ENCODE results near the gene STXBP6.

Gene STXBP6

GRCh38 chr14:25044106-25044698 lies 5.7 kb downstream of the STXBP6 start:
- TF ChIP-seq ZFX (IDR thresholded peaks at IDR 0.05) = no peak
- TF ChIP-seq, protein P1, sequence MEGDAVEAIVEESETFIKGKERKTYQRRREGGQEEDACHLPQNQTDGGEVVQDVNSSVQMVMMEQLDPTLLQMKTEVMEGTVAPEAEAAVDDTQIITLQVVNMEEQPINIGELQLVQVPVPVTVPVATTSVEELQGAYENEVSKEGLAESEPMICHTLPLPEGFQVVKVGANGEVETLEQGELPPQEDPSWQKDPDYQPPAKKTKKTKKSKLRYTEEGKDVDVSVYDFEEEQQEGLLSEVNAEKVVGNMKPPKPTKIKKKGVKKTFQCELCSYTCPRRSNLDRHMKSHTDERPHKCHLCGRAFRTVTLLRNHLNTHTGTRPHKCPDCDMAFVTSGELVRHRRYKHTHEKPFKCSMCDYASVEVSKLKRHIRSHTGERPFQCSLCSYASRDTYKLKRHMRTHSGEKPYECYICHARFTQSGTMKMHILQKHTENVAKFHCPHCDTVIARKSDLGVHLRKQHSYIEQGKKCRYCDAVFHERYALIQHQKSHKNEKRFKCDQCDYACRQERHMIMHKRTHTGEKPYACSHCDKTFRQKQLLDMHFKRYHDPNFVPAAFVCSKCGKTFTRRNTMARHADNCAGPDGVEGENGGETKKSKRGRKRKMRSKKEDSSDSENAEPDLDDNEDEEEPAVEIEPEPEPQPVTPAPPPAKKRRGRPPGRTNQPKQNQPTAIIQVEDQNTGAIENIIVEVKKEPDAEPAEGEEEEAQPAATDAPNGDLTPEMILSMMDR (conservative IDR thresholded peaks at IDR 0.05) = no peak

GRCh38 chr14:25042362-25043299 lies 7.3 kb downstream of the STXBP6 start:
- no peak overlapping the region; the same call in 1 of the 2 replicates for H3K27ac ChIP-seq
- TF ChIP-seq, protein P1 (conservative IDR thresholded peaks at IDR 0.05) = peak; percentile 73
- TF ChIP-seq ZFX (IDR thresholded peaks at IDR 0.05) = no peak

More at GRCh38 chr14:25044106-25044698, 5.7 kb downstream of the STXBP6 start:
- no peak overlapping the region for H3K27ac ChIP-seq

DNA sequence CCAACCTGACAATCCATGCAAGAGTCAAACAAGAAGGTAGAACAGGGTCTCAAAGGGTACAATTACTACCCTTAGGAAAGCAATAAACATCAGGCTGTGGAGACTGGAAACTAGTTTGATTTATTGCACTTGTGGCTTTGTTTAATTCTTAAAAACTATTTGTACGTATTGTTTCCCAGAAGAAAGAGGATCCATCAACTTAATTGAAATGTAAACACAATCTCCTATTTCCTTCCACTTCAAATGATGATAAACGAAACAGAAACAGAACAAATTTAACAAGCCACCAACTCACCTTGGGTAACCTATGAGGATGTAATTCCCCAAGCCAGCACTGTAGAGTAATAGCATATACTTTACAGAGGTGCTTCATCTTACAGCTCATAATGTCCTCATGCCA lies 8.0 kb downstream of the STXBP6 start:
- TF ChIP-seq, protein P1 (conservative IDR thresholded peaks at IDR 0.05) = no peak
- TF ChIP-seq ZFX (IDR thresholded peaks at IDR 0.05) = no peak

DNA sequence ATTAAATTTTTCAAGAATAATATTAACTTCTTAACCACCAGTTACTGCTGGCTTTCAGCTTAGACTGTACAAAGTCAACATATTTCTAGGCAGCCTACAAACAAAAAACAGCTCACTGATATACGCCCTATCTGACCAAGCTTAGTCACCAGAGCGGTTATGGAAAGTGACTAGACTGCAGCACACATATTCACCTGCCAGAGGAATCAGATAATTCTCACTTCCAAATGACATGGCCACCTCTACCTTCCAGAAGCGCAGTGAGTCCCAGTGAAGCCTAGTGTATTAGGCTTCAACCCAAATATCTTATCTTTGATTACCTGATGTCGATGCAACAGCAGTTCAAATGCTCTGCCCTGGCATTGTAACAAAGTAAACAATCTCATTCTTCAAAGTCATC lies 8.5 kb downstream of the STXBP6 start:
- no peak for TF ChIP-seq ZFX (IDR thresholded peaks at IDR 0.05)
- TF ChIP-seq, protein P1 (conservative IDR thresholded peaks at IDR 0.05) = no peak

More for the DNA sequence above, 8.0 kb downstream of the STXBP6 start:
- H3K27ac ChIP-seq = no peak overlapping the region; the same call in 1 of the 2 replicates

GRCh38 chr14:25039933-25040332 lies 10.0 kb downstream of the STXBP6 start:
- TF ChIP-seq, protein P1 (conservative IDR thresholded peaks at IDR 0.05) = no peak
- TF ChIP-seq ZFX (IDR thresholded peaks at IDR 0.05) = no peak
- H3K27ac ChIP-seq = no peak overlapping the region

More for the DNA sequence above, 8.5 kb downstream of the STXBP6 start:
- H3K27ac ChIP-seq = no peak overlapping the region

DNA sequence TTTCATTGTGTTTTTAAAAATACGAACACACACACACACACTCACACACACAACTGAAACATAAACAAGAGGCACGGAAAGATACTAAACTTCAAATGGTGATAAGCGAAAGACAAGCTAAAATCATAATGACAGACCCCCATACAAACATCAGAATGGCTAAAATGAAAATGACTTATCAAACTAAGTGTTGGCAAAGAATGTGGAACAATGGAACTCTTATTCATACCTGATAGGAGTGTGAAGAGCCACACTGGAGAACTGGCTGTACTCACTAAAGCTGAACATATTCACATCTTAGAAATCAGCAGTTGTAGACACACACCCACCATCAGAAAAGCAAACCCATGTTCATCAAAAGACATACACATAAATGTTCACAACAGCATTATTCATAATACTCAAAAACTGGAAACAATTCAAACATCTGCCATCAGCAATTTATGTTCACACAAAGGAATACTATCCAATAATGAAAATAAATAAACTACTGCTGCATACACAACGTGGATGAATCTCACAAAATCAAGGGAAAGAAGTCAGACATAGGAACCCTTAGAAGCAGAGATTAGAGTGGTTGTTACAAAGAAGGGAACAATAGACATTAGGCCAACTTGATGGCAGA lies 11.8 kb downstream of the STXBP6 start:
- TF ChIP-seq, protein P1 (conservative IDR thresholded peaks at IDR 0.05) = no peak
- TF ChIP-seq ZFX (IDR thresholded peaks at IDR 0.05) = no peak

More for the DNA sequence above, 11.8 kb downstream of the STXBP6 start:
- no peak overlapping the region for H3K27ac ChIP-seq

All from C4-2B (cell line).